K562 (cell line): Measurements from ENCODE around the gene MAP4K1. TPM values are rescaled to one million over a fixed set of nuclear protein-coding genes. Genes with fewer than 3 reads are reported as not detected.
A peak's percentile ranks its signal among the peaks of the same experiment; 100 is the strongest.

Experiments
- ATAC-seq: fragments of 200-7000 bp; cut with Tn5 transposase; 3 replicates; pipeline ENCODE4 v1.9.1; 2020; ENCODE audit warnings: moderate library complexity
- BruUV-seq: library from RNA; stranded (reverse); fragments of 400-500 nt; replicated peaks from 2 replicates; lab custom pipeline; 2021; lab: Mats Ljungman, UMichigan
- CTCF ChIA-PET: fragments of 300-600 bp; formaldehyde crosslinking; extraction: SDS; loops from one replicate; lab custom pipeline; 2021; ENCODE audit warnings: low intra/inter-chr PET ratio; lab: Yijun Ruan, JAX
- POLR2A ChIA-PET: fragments of 300-600, 350-650 bp; sonication (Branson Sonifier 250); formaldehyde crosslinking; extraction: SDS; loops from one replicate; lab custom pipeline; 2021; ENCODE audit warnings: antibody characterized with exemption, inconsistent platforms; lab: Yijun Ruan, JAX
- DNase-seq, 4 experiments: peaks; one replicate each; pipeline versions ENCODE4 v3.0.0 to v3.0.0-alpha.2; 2011 to 2018; ENCODE audit warnings: low spot score in 3 of 4, mixed read lengths in 3 of 4; ENCODE audit errors: extremely low read depth in 1 of 4
- FAIRE-seq: peaks from 2 replicates; lab custom pipeline; 2011; peaks lifted over from hg19 to GRCh38; lab: Jason Lieb, UNC
- H2AFZ ChIP-seq: 2 replicates; pipeline ENCODE4 v1.6.0; 2011; ENCODE audit warnings: low read depth, low read length, control low read depth, inconsistent platforms
- H3K27ac ChIP-seq: fragments of 200-600 bp; 3 replicates; pipeline ENCODE4 v1.8.0; 2011; ENCODE audit warnings: low read depth, mild to moderate bottlenecking, control low read depth, inconsistent platforms, low read length, moderate library complexity, mixed read lengths; ENCODE audit errors: extremely low read depth
- H3K27me3 ChIP-seq, 2 experiments: fragments of 300-600 bp in 1 of 2; 2 replicates in 1 of 2; 3 replicates in 1 of 2; pipeline versions ENCODE4 v1.6.0 to v1.8.0; 2011; ENCODE audit warnings: inconsistent platforms in 2 of 2, low read length in 2 of 2, mild to moderate bottlenecking in 1 of 2, mixed read lengths in 1 of 2, moderate library complexity in 1 of 2; ENCODE audit not compliant: control insufficient read depth in 2 of 2, insufficient read depth in 2 of 2
- H3K36me3 ChIP-seq: fragments of 300-600 bp; 3 replicates; pipeline ENCODE4 v1.8.0; 2011; ENCODE audit warnings: mild to moderate bottlenecking, low read length, inconsistent platforms; ENCODE audit not compliant: control insufficient read depth, insufficient read depth
- H3K4me1 ChIP-seq, 2 experiments: fragments of 200-600 bp in 1 of 2; replicated peaks in 1 of 2; 2 replicates in 1 of 2; 3 replicates in 1 of 2; pipeline versions ENCODE4 v1.5.1 to v1.8.0; 2011; ENCODE audit warnings: inconsistent platforms in 2 of 2, low read length in 2 of 2, mild to moderate bottlenecking in 1 of 2, mixed read lengths in 1 of 2, moderate library complexity in 1 of 2; ENCODE audit not compliant: control insufficient read depth in 2 of 2, insufficient read depth in 2 of 2
- H3K4me2 ChIP-seq: 2 replicates; pipeline ENCODE4 v1.6.1; 2011; ENCODE audit warnings: low read length, control low read depth, inconsistent platforms, mixed read lengths; ENCODE audit not compliant: insufficient read depth
- H3K4me3 ChIP-seq: fragments of 200-600 bp; sonication (generic), shearing (Covaris generic); 2 replicates; pipeline ENCODE4 v1.5.1; 2016; ENCODE audit warnings: control low read depth, inconsistent platforms
- H3K79me2 ChIP-seq: fragments of 200-600 bp; 3 replicates; pipeline ENCODE4 v1.8.0; 2011; ENCODE audit warnings: low read length, inconsistent platforms; ENCODE audit not compliant: control insufficient read depth, insufficient read depth
- H3K9ac ChIP-seq, 2 experiments: 2 replicates each; pipeline versions ENCODE4 v1.6.0 to v1.6.1; 2011; ENCODE audit warnings: low read depth in 2 of 2, low read length in 2 of 2, control low read depth in 1 of 2, inconsistent platforms in 1 of 2, mild to moderate bottlenecking in 1 of 2, mixed read lengths in 1 of 2; ENCODE audit not compliant: insufficient read depth in 1 of 2
- H3K9me1 ChIP-seq: one replicate; pipeline ENCODE4 v1.6.0; 2011; ENCODE audit warnings: inconsistent platforms, mild to moderate bottlenecking, low read length, moderate library complexity; ENCODE audit not compliant: control insufficient read depth, insufficient read depth
- H3K9me3 ChIP-seq: replicated peaks from 2 replicates; pipeline ENCODE4 v1.5.1; 2011; ENCODE audit warnings: low read depth, low read length, inconsistent platforms; ENCODE audit not compliant: control insufficient read depth, insufficient read depth
- H4K20me1 ChIP-seq: replicated peaks from 2 replicates; pipeline ENCODE4 v1.6.1; 2011; ENCODE audit warnings: low read length, inconsistent platforms, mixed read lengths; ENCODE audit not compliant: control insufficient read depth, insufficient read depth
- RFX1 ChIP-seq: fragments of 450-650 bp; IDR thresholded peaks from 2 replicates; pipeline ENCODE4 v1.6.1; 2016; ENCODE audit warnings: mild to moderate bottlenecking, moderate library complexity
- ZFX ChIP-seq: sonication (generic); formaldehyde crosslinking; IDR thresholded peaks from 2 replicates; pipeline ENCODE4 v1.8.0; 2022; ENCODE audit warnings: mild to moderate bottlenecking, missing genetic modification reagents, moderate library complexity
- WGBS: fragments of 100-300 bp; shearing (Covaris generic); methylation state at CpG from one replicate; pipeline ENCODE4 v1.1.6; 2016; ENCODE audit warnings: low coverage, mixed read lengths; ENCODE audit not compliant: insufficient coverage; ENCODE audit errors: missing lambda C conversion rate; 5-methylcytosine and 5-hydroxymethylcytosine counted together
- in situ Hi-C: fragments of 300-500 bp; cut with MboI; formaldehyde crosslinking; loops from 4 replicates; pipeline ENCODE4 v1.15.0; 2018; ENCODE audit warnings: inconsistent platforms, mixed read lengths
- intact Hi-C: fragments of 100-400 bp; cut with micrococcal nuclease; formaldehyde crosslinking; loops from 2 replicates; pipeline ENCODE4 v1.14.2; 2022
- polyA plus RNA-seq, 8 experiments: library from polyadenylated mRNA; depleted of rRNA in 4 of 8; stranded (reverse) in 5 of 8; unstranded in 3 of 8; fragments of >200 nt; fragmentation: Nextera tagmentation in 2 of 8; fragmentation: Illumina TruSeq in 1 of 8; extraction: Ambion mirVana in 2 of 8; extraction: Trizol in 1 of 8; gene quantifications; 2 replicates each; pipeline versions ENCODE4 v1.2.1 to v1.2.3, GENCODE V29; 2011 to 2014; ENCODE audit warnings: inconsistent platforms in 1 of 8, missing spikeins in 1 of 8
- total RNA-seq, 7 experiments: library from RNA; depleted of rRNA in 6 of 7; stranded (reverse); fragments of >200 nt in 6 of 7; fragmentation: Illumina TruSeq in 2 of 7; extraction: Trizol in 2 of 7; gene quantifications; 2 replicates each; pipeline versions ENCODE4 v1.2.1 to v1.2.3, GENCODE V29; 2011 to 2021; ENCODE audit warnings: low replicate concordance in 1 of 7
- TF ChIP-seq, protein P1 (sequence below): sonication (generic); formaldehyde crosslinking; IDR thresholded peaks from 2 replicates; pipeline ENCODE4 v1.8.0; 2022; ENCODE audit warnings: mild to moderate bottlenecking, missing genetic modification reagents

MAP4K1 gene
- total and polyA plus RNA-seq, 9 of the 15 experiments (the other 6 are each of a cell fraction or from before 2014, with no cell fraction given) = 0.14 to 3.2 (median 0.73) TPM; not detected in 1

DNA sequence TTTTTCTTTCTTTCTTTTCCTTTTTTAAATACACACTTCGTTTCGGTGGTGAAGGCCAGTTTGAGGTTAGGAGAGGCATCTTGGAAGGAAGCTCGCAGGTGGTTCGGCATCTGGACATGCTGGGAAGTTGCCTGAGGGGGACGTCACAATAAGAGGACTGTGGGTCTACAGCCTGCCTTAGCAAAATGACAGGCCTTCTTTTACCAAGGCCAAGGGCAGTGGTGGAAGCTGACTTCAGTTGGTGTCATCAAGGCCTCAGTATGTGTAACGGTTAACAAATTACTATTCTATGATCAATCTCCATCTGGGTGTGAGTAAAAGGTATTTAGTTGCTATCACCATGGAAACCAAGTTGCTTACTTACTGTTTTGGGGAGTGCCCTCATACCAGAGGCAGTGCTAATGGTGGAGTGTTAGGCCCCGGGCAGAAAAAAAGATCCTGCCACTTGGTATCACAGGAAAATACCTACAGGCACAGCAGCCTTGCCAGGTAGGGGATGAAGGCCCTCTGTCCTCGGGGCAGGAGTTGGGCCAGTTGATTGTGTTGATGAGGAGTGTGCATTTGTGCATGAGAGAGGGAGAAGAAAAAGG, 40.0 kb upstream of the MAP4K1 start:
- ChIA-PET CTCF (no interaction called here), POLR2A (interaction anchor here (0.6 to 3.6 kb wide), 3 partner anchors 9 to 16 kb away, joined by 3 to 17 read pairs (median 10); partner anchors contain the start of gene ACTN4)
- Histone ChIP-seq H3K27me3 (no peaks in the 10 kb centered on the region), H3K9me1 (peaks cover 3% of the 10 kb centered on the region), H3K4me2 (no peak overlapping the region), H2AFZ (no peak overlapping the region), H3K27ac (no peak overlapping the region), H3K9ac (0 out of 4 replicates have a peak overlapping the region, but pooled peaks of 1 of the 2 experiments have one; percentile 2), H3K4me3 (no peak overlapping the region), H4K20me1 (peaks cover 44% of the 10 kb centered on the region), H3K36me3 (peaks cover 80% of the 10 kb centered on the region), H3K9me3 (no peaks in the 10 kb centered on the region), H3K79me2 (peaks cover 97% of the 10 kb centered on the region), H3K4me1 (peaks cover 10 to 56% of the 10 kb centered on the region in 2 experiments)
- 84% methylated on average over 8 of the region's 8 CpGs for WGBS
- ATAC-seq = no peak
- in situ Hi-C loops (no loop called here), intact Hi-C loops (no loop called here)
- DNase-seq = no peak
- TF ChIP-seq ZFX = 0 out of 2 replicates have a peak, but pooled peaks have one; percentile 21
- TF ChIP-seq, protein P1, sequence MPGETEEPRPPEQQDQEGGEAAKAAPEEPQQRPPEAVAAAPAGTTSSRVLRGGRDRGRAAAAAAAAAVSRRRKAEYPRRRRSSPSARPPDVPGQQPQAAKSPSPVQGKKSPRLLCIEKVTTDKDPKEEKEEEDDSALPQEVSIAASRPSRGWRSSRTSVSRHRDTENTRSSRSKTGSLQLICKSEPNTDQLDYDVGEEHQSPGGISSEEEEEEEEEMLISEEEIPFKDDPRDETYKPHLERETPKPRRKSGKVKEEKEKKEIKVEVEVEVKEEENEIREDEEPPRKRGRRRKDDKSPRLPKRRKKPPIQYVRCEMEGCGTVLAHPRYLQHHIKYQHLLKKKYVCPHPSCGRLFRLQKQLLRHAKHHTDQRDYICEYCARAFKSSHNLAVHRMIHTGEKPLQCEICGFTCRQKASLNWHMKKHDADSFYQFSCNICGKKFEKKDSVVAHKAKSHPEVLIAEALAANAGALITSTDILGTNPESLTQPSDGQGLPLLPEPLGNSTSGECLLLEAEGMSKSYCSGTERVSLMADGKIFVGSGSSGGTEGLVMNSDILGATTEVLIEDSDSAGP = no peak
- peak; percentile 80 for TF ChIP-seq RFX1
- BruUV-seq = no TSS peak
- no peak for FAIRE-seq
